CMK (cell line): Measurements from ENCODE around the gene SRGAP2C.
"Not testable (repeated sequence)": the region's sequence is repeated elsewhere in the genome, so short reads cannot be mapped to it uniquely, and the experiment has no call there.

Source experiments
- DNase-seq: peaks from one replicate; pipeline ENCODE4 v3.0.0-alpha.2; 2010; ENCODE audit warnings: low read depth

The SRGAP2C gene

GRCh38 chr1:121384754-121385153, 200.0 kb downstream of the SRGAP2C start:
- not testable (repeated sequence) for DNase-seq

GRCh38 chr1:121385162-121385561, 200.4 kb downstream of the SRGAP2C start:
- DNase-seq: not testable (repeated sequence)

- DNase-seq: not testable (repeated sequence)
Observed at GRCh38 chr1:121385563-121386288, 201.0 kb downstream of the SRGAP2C start.

- not testable (repeated sequence) for DNase-seq
Observed at GRCh38 chr1:121386319-121386948, 201.7 kb downstream of the SRGAP2C start.

DNA sequence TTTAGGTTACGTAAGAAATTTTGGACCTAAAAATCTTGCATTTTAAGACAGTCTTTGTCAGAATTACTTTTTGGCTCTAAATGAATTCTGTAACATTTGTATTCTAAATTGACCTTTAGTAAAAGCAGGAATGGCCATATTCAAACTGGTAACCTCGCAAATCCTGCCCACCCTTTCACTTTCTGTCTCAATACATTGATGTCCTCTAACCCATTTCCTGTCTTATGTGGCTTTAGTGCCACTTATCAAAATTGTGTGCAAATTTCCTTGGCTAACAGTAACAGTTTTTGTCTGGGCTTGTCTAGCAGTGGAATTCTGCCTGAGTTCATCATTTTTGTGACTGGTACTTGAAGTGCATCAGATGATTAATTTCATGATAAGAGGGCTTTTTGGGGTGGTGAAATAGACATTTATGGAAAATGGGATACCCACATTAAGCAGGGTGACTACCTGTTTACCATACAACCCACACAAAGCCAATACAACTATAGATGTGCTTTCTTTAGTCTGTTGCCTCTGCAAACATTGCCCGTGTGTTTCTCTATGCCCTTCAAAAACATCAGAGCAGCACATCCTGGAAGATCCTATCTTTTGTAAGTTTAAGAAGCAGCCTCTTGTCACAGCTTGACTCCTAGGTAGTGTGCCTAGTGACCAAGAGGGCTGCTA, 205.3 kb downstream of the SRGAP2C start:
- DNase-seq: not testable (repeated sequence)

DNA sequence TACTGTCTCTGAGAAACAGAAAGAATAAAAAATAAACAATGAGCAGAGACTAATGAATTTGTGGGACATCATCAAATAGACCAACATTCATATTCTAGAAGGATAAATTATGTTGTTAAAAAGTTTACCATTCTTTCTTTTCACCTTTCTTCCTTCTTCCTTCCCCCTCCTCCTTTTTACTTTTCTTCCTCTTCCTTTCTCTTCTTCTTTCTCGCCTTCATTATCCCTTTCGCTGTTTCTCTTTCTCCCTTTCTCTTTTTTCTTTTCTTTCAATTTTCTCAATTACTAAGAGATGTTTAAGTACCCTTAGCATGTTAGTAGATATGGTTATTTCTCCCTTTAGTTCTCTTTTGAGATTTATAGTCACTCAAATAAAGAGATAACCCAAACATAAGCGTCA, 207.4 kb downstream of the SRGAP2C start:
- not testable (repeated sequence) for DNase-seq

DNA sequence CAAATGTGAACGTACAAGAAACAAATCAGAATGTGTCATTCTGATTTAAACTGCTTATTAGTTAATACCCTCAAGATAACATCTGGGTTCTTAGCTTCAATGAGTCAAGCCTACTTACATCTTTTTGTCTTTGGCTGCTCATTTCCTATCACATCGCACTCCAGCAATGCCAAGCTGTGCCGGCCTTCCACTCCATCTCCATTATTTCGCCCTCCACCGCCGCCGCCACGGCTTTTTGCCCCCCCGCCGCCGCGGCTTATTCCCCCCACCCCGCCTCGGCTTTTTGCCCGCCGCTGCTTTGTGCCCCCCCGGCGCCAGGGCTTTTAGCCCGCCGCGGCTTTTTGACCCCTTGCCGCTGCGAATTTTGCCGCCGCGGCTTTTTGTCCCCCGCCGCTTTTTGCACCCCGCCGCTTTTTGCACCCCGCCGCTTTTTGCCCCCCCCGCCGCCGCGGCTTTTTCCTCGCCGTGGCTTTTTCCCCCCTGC, 211.0 kb downstream of the SRGAP2C start:
- DNase-seq: not testable (repeated sequence)

DNA sequence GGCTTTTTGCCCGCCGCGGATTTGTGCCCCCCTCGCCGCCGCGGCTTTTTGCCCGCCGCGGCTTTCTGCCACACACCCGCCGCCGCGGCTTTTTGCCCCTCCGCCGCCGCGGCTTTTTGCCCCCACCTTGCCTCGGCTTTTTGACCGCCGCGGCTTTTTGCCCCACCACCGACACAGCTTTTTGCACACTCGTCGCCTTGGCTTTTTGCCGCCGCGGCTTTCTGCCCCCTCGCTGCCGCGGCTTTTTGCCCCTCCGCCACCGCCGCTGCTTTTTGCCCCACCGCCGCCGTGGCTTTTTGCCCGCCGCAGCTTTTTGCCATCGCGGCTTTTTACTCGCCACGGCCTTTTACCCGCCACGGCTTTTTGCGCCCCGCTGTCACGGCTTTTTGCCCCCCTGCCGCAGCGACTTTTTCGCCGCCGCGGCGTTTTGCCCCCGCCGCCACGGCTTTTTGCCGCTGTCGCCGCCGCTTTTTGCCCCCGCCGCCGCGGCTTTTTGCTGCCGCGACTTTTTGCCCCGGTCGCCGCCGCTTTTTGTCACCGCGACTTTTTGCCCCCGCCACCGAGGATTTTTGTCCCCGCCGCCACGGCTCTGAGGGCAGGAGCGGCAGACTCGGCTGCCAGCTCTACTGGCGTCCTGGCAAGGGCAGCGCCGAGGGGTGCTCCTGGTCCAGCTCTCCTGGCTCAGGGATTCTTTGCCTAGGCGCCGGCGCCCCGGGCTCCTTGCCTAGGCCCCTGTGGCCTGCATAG, 211.7 kb downstream of the SRGAP2C start:
- DNase-seq: not testable (repeated sequence)

- DNase-seq: not testable (repeated sequence)
Observed at GRCh38 chr1:121397101-121397500, 212.3 kb downstream of the SRGAP2C start.

GRCh38 chr1:121399193-121399592, 214.4 kb downstream of the SRGAP2C start:
- not testable (repeated sequence) for DNase-seq

DNA sequence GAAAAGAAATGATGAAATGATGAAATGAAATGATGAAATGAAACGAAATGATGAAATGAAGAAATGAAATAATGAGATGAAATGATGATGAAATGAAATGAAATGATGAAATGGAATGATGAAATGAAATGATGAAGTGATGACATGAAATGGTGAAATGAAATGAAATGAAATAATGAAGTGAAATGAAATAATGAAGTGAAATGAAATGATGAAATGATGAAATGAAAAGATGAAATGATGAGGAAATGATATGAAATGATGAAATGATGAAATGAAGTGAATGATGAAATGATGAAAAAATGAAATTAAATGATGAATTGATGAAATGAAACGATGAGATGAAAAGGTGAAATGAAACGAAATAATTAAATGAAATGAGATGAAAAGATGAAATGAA, 215.3 kb downstream of the SRGAP2C start:
- DNase-seq: not testable (repeated sequence)

DNA sequence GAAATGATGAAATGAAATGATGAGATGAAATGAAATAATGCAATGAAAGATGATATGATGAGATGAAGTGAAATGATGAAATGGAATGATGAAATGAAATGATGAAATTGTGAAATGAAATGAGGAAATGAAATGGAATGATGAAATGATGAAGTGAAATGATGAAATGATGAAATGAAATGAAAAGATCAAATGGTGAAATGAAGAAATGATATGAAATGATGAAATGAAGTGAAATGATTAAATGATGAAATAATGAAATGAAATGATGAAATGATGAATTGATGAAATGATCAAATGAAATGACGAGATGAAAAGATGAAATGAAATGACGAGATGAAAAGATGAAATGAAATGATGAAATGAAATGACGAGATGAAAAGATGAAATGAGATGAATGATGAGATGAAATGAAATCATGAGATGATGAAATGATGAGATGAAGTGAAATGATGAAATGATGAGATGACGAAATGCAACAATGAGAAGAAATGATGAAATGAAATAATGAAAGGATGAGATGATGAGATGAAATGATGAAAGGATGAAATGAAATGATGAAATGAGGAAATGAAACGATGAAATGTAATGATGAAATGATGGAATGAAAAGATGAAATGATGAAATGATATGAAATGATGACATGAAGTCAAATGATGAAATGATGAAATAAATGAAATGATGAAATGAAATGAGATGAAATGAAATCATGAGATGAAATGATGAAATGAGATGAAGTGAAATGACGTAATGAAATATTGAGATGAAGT, 216.0 kb downstream of the SRGAP2C start:
- not testable (repeated sequence) for DNase-seq

DNA sequence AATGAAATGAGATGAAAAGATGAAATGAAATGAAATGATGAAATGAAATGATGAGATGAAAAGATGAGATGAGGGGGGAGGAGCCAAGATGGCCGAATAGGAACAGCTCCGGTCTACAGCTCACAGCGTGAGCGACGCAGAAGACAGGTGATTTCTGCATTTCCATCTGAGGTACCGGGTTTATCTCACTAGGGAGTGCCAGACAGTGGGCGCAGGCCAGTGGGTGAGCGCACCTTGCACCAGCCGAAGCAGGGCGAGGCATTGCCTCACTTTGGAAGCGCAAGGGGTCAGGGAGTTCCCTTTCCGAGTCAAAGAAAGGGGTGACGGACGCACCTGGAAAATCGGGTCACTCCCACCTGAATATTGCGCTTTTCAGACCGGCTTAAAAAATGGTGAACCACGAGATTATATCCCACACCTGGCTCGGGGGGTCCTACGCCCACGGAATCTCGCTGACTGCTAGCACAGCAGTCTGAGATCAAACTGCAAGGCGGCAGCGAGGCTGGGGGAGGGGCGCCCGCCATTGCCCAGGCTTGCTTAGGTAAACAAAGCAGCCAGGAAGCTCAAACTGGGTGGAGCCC, 216.7 kb downstream of the SRGAP2C start:
- not testable (repeated sequence) for DNase-seq

GRCh38 chr1:121403254-121403653, 218.5 kb downstream of the SRGAP2C start:
- not testable (repeated sequence) for DNase-seq

- DNase-seq: no peak
Observed at GRCh38 chr1:121408354-121408753, 223.6 kb downstream of the SRGAP2C start.

DNA sequence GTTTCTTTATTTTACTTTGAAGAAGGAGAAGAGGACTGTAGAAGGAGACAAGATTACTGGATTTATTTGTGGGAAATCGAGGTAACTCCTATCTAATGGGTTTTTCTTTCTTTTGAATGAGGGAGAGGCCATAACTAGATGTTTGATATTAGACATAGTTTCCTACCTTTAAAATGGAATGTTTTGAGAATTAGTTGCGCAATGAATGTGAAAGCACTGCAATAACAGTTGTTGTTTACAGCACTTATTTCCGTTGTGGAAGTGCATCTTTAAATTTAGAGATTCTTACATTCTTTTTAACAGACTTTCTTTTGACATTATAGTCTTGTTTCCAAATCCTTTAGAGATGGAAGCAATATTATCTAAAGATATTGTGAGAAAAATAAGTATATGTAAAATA, 229.0 kb downstream of the SRGAP2C start:
- DNase-seq: no peak

DNA sequence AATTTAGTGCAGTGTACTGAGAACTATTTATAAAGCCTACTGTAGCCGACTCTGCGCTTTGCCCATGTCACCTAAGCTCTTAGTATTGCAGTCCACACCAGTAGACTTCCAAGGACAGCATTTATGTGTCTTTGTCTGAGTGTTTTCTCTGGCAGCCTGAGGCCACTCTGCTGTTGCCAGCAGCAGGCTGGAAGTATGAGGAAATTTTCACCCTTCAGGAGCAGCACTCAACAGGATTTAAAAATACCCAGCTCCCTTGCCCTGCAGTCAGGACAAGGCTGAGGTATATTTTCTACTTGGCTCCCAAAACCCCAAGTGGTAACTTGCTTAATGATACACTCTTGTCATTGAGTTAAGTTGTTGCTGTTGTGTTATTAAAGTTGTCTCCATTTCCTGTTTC, 230.1 kb downstream of the SRGAP2C start:
- no peak for DNase-seq

DNA sequence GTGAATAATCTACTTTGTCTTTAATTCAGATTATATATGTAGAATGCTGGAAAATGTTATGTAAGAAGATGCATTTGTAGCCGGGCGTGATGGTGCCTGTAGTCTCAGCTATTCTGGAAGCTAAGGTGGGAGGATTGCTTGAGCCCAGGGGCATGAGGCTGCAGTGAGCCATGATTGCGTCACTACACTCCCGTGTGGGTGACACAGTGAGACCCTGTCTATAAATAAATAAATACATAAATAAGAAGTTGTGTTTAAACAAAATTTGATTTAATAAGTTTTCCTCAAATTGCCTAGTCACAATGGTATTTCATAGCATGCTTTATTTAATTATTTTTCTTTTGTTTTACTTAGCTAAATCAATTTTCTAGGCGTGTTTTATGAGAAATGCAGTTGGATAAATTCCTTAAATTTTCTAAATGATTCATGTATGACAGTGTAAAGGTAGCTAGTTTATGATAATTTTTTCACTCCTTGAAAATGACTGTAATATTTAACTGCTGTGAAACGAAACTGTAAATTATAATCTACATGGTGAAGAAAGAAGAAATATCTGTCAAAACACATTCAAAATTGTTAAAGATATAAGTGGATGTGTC, 232.6 kb downstream of the SRGAP2C start:
- no peak for DNase-seq

- DNase-seq: no peak
Observed at GRCh38 chr1:121418369-121419049, 233.7 kb downstream of the SRGAP2C start.

GRCh38 chr1:121419050-121419615, 234.4 kb downstream of the SRGAP2C start:
- not testable (repeated sequence) for DNase-seq
